DMS 273 treated with DMSO at 0.1 percent for 48 hours (cell line): Measurements from ENCODE around the gene KDELR3.

Source experiments
- DNase-seq: peaks from one replicate; lab custom pipeline; 2025; lab: John Stamatoyannopoulos, UW

The KDELR3 gene

DNA sequence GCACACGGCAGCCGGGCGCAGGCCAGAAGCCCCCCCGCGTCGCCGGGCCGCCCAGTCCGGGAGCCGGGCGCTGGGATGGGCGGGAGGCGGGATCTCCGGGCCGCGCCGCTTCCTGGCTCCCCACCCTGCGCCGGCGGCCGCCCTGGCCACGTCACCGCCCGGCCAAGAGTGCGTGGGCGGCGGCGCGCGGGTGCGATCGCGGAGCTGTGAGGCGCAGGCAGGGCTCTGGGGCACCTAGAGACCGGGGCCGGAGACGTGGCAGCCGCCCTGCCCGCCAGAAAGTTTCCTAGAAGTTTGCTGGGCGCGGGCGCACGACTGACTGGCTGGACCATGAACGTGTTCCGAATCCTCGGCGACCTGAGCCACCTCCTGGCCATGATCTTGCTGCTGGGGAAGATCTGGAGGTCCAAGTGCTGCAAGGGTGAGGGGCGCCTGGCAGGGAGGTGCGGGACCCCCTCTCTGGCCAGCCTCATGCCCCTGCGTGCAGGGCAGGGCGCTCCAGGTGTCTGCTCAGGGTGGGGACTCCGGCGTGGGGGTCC, at the start of gene KDELR3:
Gene KDELR3, plus strand, starts transcription at position 193 of the 539 bp plus-strand sequence. Its CDS starts 138 bp downstream, at position 331.
- no peak for DNase-seq

GRCh38 chr22:38418589-38418988, 49.3 kb upstream of the KDELR3 start:
- DNase-seq, result no peak

GRCh38 chr22:38419121-38419857, 48.6 kb upstream of the KDELR3 start:
- DNase-seq, result no peak

- no peak for DNase-seq
These were observed 48.1 kb upstream of the KDELR3 start for GRCh38 chr22:38419858-38420160.

- no peak for DNase-seq
These were observed 47.2 kb upstream of the KDELR3 start for GRCh38 chr22:38420734-38421133.

GRCh38 chr22:38422611-38423511, 45.0 kb upstream of the KDELR3 start:
- DNase-seq, result no peak

DNA sequence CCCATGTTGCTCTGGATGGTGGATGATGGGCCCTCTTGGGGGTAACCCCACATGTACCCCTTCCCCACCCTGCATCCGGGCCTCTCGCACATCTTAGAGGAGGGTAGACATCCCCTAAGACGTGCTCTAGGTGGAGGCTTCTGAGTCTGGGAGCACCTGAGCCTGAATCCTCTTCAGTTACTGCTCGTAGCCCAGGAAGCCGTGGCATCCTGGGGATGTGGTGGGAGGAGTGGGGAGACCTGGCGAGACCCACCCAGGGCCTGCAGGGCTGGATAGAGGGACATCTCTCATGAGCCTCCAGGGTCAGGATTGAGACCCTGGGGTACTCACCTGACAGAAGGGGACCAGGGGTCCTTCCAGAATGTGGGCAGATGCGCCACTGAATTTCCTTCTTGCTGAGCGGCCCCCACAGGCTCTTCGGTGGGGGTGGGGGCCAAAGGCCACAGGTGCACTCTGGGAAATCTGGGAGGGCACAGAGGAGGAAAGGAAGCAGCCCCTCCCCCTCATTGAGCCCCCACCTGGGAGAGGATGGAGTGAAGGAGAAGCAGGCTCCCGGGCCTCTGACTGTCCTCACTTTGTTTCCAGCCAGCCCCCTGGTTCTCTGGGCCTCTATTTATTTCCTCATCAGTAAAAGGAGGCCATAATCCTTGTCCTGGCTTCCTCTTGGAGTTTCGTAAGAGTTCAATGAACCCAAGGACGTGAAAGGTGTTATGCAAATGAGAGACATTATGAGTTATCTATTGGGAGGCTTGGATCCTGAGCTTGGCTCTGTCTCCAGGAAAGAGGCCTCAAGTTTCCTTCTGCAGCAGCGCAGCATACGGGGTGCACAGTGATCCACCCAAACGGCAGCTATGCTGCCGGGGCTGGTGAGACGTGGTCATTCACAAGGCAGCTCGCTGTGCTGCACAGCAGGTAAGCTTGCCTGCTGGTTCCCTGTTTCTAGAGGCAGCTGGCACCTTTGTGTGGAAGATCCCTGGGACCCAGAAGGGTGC, 44.1 kb upstream of the KDELR3 start:
- DNase-seq, result no peak

DNA sequence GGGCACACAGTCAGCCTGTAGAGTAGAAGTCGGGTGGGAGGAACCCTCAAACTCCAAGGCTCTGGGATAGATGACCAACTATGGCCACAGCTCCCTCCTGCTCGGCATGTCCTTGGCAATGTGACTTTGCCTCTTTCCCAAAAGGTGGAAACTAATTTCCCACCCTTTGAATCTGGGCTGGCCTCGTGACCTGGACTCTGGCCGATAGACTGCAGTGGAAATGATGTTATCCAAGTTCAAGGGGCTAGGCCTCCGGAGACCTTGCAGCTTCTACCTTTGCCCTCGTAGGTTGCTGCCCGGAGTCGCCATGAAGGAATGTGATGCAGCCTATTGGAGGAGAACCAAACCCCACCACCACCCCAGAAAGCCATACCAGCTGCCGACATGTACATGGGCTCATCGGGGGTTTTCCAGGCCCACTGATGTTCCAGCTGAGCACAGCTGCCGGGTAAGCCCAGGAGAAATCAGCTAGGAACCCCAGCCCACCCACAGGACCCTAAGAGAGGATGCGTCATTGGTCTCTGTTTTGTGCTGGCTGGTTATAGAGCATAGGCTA, 43.3 kb upstream of the KDELR3 start:
- no peak for DNase-seq

GRCh38 chr22:38426628-38427027, 41.3 kb upstream of the KDELR3 start:
- DNase-seq, result no peak

GRCh38 chr22:38427465-38427864, 40.4 kb upstream of the KDELR3 start:
- no peak for DNase-seq

DNA sequence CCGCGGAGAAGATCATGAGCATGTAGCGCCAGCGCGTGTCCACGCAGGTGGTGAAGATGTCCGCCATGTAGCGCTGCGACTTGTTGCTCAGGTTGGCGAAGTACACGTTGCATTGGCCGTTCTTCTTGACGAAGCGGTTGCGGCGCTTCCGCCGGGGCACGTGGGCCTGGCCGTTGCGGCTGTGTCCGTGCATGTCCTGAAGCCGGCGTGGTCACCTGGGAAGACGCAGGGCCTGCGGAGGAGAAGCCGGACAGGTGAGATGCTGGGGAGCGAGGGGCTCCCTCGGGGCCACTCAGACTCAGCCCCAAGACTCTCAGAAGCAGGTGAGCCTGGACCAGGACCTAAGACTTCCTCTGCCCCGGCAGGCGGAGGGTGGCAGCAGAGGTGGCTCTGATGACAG, 40.0 kb upstream of the KDELR3 start:
- DNase-seq, result no peak

- DNase-seq, result no peak
These were observed 39.2 kb upstream of the KDELR3 start for GRCh38 chr22:38428714-38429113.

GRCh38 chr22:38429499-38430068, 38.3 kb upstream of the KDELR3 start:
- no peak for DNase-seq

DNA sequence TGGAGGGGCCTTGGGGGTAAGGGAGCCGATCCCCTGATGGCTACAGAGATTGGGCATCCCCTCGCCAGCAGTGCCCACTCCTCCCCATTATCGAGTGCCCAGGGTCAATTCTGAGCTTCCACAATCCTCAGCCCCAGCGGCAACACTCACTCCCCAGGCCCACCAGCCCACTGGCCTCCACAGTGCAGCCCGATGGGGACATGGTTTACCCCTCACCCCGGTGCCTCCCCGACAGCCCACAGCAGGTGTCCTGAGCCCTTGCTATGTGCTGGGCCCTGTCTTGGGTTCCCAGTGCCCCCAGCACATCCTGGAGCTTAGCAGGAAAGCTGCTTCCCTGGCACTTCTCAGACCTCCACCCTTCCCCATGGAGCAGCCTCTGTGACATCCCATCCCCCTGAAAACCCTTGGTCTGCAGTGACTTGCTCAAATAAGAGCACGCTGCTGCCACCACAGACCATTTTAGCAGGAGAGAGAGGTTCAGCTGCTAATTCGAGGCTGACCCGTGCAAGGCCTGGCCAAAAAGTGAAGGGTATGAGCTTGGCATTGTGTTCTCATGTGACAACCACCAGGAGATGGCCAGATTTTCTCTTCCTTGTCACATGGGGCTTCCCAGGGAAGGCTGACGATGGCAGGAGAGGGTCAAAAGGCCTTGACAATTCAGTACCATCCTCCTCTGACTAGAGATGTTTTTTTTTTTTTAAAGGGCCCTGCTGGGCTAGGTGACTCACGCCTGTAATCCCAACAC, 36.5 kb upstream of the KDELR3 start:
- no peak for DNase-seq

DNA sequence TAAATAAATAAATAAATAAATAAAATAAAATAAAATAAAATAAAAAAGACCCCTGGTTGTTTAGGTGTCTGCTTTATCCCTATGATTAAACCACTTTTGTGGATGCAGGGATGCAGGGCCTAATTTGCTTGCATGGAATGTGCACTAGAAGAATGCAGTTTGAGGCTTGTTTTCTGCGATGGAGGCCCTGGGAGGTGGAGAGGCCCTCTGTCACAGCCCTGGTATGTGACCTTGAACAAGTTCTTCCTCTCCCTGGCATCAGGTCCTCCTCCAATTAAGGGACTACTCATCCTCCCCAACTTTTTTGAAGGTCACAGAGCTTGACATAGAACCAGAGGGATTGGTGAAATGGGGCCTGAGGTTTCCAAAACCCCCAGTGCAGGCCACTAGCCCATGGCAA, 35.6 kb upstream of the KDELR3 start:
- DNase-seq, result no peak

- no peak for DNase-seq
These were observed 34.0 kb upstream of the KDELR3 start for GRCh38 chr22:38433871-38434270.

GRCh38 chr22:38435010-38435409, 32.9 kb upstream of the KDELR3 start:
- no peak for DNase-seq

GRCh38 chr22:38435965-38436364, 31.9 kb upstream of the KDELR3 start:
- no peak for DNase-seq

DNA sequence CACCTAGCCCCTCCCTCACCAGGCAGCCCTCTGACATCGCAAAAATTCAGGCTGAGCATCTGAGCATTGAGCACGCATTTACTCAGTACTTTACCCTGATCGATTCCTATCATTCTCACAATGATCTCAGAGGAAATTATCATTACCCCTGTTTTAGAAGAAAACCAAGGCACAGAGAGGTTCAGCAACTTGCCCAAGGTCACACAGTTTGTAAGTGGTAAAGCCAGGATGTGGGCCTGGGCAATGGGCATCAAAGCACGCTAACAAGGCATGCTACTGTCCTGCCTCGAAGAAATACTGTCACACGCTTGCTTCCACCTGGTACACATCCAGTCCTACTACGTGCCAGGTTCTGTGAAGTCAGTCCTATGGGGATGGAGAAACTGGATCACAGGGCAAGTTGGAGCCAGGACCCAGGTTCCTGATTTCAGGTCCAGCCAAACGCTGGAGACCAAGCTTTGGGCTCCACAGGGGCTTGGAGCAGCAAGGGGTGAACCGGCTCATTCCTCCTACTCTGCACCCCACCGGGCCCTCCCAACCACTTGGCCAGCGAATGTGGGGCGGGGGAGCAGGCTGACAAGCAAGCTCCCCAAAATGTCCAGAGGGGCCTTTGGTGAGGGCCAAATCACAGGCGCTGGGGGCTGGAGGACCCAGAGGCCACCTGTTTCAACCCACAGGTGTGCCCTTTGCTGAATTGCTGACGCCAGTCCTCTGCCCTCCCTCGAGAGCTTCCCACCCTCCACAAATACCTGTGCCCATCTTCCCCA, 31.1 kb upstream of the KDELR3 start:
- DNase-seq, result no peak

DNA sequence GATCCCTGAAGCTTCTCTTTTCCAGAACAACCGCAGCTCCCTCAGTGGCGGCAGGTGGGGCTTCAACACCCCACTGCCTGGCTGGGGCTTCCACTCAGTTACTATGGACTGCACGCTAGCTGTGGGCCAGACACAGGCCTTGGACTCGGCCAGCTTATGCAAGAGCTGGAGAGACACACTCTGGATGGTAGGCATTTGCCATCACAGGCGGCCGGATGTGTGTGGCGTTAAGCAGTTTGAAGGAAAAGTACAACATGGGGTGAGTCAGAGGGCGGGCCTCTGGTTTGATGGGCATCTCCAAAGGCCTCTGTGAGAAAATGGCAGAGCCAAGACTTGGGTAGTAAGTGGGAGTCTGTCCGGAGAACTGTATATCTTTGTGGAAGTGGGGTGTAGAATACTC, 30.5 kb upstream of the KDELR3 start:
- no peak for DNase-seq
